ENCODE results near the gene PLXNB1.

- TF ChIP-seq CTCF (conservative IDR thresholded peaks at IDR 0.05; ENCODE audit: low read depth, low read length) (no peak), EZH2 (IDR thresholded peaks at IDR 0.05; ENCODE audit: borderline replicate concordance, low read depth, low read length, poor library complexity, severe bottlenecking) (no peak)
These were observed 16.1 kb upstream of the PLXNB1 start for GRCh38 chr3:48446043-48446424.
